C4-2B (cell line): ENCODE data around the gene AP3S1.

Source experiments
- CTCF ChIP-seq: fragments of 450-650 bp; conservative IDR thresholded peaks from 2 replicates; pipeline ENCODE4 v1.5.1; 2017; ENCODE audit warnings: mild to moderate bottlenecking
- ZFX ChIP-seq: fragments of 450-650 bp; IDR thresholded peaks from 2 replicates; pipeline ENCODE4 v1.6.1; 2017

GRCh38 chr5:115855959-115856358, 14.2 kb downstream of the AP3S1 start:
- TF ChIP-seq CTCF (no peak), ZFX (no peak)
